Measurements from ENCODE around the gene C9orf152.

Gene C9orf152

DNA sequence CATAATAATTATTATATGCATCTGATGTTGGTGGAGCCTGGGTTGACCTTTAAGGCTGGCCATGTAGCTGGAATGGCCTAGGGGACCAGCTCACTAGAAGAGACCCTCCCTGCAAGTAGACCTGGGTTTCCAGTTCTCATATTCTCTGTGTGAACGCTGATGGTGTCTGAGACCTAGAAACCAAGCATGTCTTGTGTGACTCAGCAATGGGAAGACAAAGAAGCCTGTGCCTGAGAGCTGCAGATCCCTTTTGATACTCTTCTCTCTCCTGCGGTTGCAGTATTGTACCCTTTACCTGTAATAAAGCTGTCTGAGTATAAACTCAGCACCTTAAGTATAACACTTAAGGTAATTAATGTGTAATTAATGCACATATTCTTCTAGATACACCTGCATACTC, 22.2 kb downstream of the C9orf152 start:
- Histone ChIP-seq H3K27me3 (ENCODE audit: insufficient read depth, poor library complexity, severe bottlenecking) (no peaks in the 10 kb centered on the region), H3K27ac (ENCODE audit: poor library complexity, severe bottlenecking) (no peak overlapping the region), H3K36me3 (ENCODE audit: low read depth) (no peaks in the 10 kb centered on the region), H3K4me1 (ENCODE audit: insufficient read depth, poor library complexity, severe bottlenecking) (peaks cover 6% of the 10 kb centered on the region), H3K9me3 (ENCODE audit: severe bottlenecking) (no peaks in the 10 kb centered on the region), H3K4me3 (ENCODE audit: severe bottlenecking) (no peak overlapping the region)
- no peak for TF ChIP-seq CTCF (IDR thresholded peaks at IDR 0.05; ENCODE audit: poor library complexity, severe bottlenecking)
- DNase-seq (ENCODE audit: low spot score) (no peak), ATAC-seq (ENCODE audit: low read depth) (0 out of 3 replicates have a peak, but pooled peaks have one; percentile 24)

GRCh38 chr9:110183208-110184145, 24.5 kb downstream of the C9orf152 start:
- DNase-seq (ENCODE audit: low spot score): no peak
- TF ChIP-seq CTCF (IDR thresholded peaks at IDR 0.05; ENCODE audit: poor library complexity, severe bottlenecking): peak; percentile 83
- H3K27ac ChIP-seq (ENCODE audit: poor library complexity, severe bottlenecking): no peak overlapping the region

DNA sequence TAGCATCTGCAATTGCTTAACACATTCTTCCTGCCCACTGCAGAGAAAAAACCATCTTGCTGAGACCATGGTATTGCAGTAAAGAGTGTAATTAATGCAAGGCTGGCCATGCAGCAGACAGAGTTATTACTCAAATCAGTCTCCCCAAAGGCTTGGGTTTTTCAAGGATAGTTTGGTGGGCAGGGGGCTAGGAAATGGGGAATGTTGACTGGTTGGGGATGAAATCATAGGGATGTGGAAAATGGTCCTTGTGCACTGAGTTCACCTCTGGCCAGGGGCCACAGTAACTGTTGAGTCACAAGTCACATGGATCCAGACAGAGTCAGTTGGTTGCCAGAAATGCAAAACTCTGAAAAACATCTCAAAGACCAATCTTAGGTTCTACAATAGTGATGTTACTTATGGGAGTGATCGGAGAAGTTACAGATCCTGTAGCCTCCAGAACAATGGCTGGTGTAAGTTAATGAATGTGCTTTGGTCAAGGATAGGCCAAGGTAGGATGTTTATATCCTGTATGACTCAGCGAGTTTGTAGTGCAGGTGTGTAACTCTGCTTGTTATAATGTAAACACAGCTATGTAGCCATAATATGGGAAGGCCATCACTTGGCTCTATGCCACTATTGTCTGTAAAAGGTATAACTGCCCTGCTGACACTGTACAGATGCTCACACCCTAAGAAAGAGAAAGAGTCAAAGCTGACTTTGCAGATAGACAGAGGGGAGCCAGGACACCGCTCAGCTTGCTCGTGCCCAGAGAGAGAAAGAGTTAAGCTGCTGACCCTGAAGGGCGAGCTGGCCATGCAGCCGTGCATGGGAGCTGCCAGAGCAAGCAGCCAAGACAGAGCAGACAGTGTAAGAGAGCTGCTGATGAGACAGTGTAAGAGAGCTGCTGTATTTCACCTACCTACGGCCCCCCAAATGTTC, 27.2 kb downstream of the C9orf152 start:
- Histone ChIP-seq H3K4me3 (ENCODE audit: severe bottlenecking) (no peak overlapping the region), H3K36me3 (ENCODE audit: low read depth) (no peaks in the 10 kb centered on the region), H3K27me3 (ENCODE audit: insufficient read depth, poor library complexity, severe bottlenecking) (no peaks in the 10 kb centered on the region), H3K9me3 (ENCODE audit: severe bottlenecking) (no peaks in the 10 kb centered on the region), H3K4me1 (ENCODE audit: insufficient read depth, poor library complexity, severe bottlenecking) (peaks cover 8% of the 10 kb centered on the region), H3K27ac (ENCODE audit: poor library complexity, severe bottlenecking) (peak overlapping the region; percentile 32)
- DNase-seq (ENCODE audit: low spot score) (no peak), ATAC-seq (ENCODE audit: low read depth) (peak; percentile 77)
- no peak for TF ChIP-seq CTCF (IDR thresholded peaks at IDR 0.05; ENCODE audit: poor library complexity, severe bottlenecking)

More at GRCh38 chr9:110183208-110184145, 24.5 kb downstream of the C9orf152 start:
- no peaks in the 10 kb centered on the region for H3K36me3 ChIP-seq (ENCODE audit: low read depth)
- ATAC-seq (ENCODE audit: low read depth): peak; percentile 35; the same call in 2 of the 3 replicates
- H3K27me3 ChIP-seq (ENCODE audit: insufficient read depth, poor library complexity, severe bottlenecking): no peaks in the 10 kb centered on the region
- no peaks in the 10 kb centered on the region for H3K9me3 ChIP-seq (ENCODE audit: severe bottlenecking)
- H3K4me1 ChIP-seq (ENCODE audit: insufficient read depth, poor library complexity, severe bottlenecking): peaks cover 13% of the 10 kb centered on the region
- no peak overlapping the region for H3K4me3 ChIP-seq (ENCODE audit: severe bottlenecking)

DNA sequence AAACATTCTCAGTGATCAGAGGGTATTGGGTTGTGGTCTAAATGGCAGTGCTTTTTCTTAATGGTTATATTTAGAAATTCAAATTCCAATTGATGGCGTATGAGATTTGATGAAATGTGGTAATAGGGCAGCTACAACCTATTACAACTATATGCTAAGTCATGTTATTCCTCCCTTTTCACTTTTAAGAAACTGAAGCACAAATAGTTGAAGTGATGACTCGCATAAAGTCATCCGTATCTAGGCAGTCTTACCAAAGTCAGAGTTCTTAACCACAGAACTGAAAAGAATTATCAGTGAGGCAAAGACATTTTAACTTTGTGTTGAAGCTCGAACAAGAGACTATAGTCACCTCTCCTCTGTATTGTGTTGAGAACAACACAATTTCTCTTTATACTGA, 28.2 kb downstream of the C9orf152 start:
- DNase-seq (ENCODE audit: low spot score) (no peak), ATAC-seq (ENCODE audit: low read depth) (peak; percentile 51)
- H3K36me3 ChIP-seq (ENCODE audit: low read depth): no peaks in the 10 kb centered on the region
- no peak for TF ChIP-seq CTCF (IDR thresholded peaks at IDR 0.05; ENCODE audit: poor library complexity, severe bottlenecking)
- H3K4me3 ChIP-seq (ENCODE audit: severe bottlenecking): no peak overlapping the region
- peaks cover 7% of the 10 kb centered on the region for H3K4me1 ChIP-seq (ENCODE audit: insufficient read depth, poor library complexity, severe bottlenecking)
- peak overlapping the region; percentile 32 for H3K27ac ChIP-seq (ENCODE audit: poor library complexity, severe bottlenecking)
- no peaks in the 10 kb centered on the region for H3K9me3 ChIP-seq (ENCODE audit: severe bottlenecking)
- no peaks in the 10 kb centered on the region for H3K27me3 ChIP-seq (ENCODE audit: insufficient read depth, poor library complexity, severe bottlenecking)

Measured in RWPE2 (cell line).